ENCODE data around the gene GNG7. TPM values are rescaled to one million over a fixed set of nuclear protein-coding genes. Genes with fewer than 3 reads are reported as not detected.
A peak's percentile ranks its signal among the peaks of the same experiment; 100 is the strongest.

GNG7 gene
- total RNA-seq: 5.5 TPM
- long read RNA-seq, full-length matches to known transcripts: 3 of 12 reads
- long read RNA-seq, partial matches to known transcripts: 1 of 12 reads
- long read RNA-seq, other reads (novel, unspliced or antisense): 8 of 12 reads

DNA sequence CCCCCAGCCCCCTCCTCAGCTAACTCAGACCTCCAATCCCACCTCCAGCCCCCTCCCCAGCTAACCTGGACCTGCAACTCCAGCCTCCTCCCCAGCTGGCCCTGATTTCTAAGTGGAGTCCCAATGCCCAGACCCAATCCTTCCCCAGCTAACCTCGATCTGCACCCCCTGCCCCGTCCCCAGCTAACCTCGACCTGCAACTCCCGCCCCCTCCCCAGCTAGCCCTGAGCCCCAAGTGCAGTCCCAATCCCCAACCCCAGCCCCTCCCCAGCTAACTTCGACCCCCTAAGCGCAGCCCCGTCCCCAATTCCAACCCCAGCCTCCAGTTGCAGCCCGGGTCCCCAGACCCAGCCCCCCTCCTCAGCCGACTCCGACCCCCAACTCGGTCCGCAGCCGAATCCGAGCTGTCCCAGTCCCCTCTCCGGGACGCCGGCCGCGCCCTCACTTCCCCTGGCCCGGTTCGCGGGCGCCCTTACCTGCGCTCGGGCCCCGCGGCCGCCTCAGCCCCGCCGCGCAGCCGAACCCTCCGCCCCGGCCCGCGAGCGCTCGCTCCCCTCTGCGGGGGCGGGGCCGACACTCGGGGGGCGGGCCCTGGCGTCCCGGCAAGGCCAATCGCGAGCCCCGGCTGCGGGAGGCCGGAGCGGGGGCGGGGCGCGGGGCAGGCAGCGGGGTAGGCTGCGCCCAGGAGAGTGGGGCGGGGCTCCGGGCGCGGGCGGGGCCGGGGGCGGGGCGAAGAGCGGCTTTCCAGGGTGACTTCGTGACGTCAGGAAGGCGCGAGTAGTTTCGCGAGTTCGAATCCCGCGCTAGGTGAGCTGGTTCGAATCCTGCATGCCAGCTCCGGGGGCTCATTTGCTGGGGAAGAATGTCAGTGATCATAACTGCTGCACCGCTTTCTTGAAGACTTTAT, at the start of gene GNG7:
Gene GNG7 (minus strand): TSS at position 525 of the 907 bp plus-strand sequence. CDS start 182,006 bp downstream, outside the sequence.
- H3K9me3 ChIP-seq: no peaks in the 10 kb centered on the region
- no peaks in the 10 kb centered on the region for H3K4me1 ChIP-seq
- peaks cover 7% of the 10 kb centered on the region for H3K27me3 ChIP-seq
- H3K36me3 ChIP-seq: no peaks in the 10 kb centered on the region
- peak within 1 kb of the TSS; percentile 42 for H3K4me3 ChIP-seq
- intact Hi-C loops (cut with DNase I): no loop called here
- TF ChIP-seq, protein P1, sequence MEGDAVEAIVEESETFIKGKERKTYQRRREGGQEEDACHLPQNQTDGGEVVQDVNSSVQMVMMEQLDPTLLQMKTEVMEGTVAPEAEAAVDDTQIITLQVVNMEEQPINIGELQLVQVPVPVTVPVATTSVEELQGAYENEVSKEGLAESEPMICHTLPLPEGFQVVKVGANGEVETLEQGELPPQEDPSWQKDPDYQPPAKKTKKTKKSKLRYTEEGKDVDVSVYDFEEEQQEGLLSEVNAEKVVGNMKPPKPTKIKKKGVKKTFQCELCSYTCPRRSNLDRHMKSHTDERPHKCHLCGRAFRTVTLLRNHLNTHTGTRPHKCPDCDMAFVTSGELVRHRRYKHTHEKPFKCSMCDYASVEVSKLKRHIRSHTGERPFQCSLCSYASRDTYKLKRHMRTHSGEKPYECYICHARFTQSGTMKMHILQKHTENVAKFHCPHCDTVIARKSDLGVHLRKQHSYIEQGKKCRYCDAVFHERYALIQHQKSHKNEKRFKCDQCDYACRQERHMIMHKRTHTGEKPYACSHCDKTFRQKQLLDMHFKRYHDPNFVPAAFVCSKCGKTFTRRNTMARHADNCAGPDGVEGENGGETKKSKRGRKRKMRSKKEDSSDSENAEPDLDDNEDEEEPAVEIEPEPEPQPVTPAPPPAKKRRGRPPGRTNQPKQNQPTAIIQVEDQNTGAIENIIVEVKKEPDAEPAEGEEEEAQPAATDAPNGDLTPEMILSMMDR (IDR thresholded peaks at IDR 0.05): no peak
- DNase-seq (peak; percentile 98), ATAC-seq (peak; percentile 100)
- no peak within 1 kb of the TSS for H3K27ac ChIP-seq

DNA sequence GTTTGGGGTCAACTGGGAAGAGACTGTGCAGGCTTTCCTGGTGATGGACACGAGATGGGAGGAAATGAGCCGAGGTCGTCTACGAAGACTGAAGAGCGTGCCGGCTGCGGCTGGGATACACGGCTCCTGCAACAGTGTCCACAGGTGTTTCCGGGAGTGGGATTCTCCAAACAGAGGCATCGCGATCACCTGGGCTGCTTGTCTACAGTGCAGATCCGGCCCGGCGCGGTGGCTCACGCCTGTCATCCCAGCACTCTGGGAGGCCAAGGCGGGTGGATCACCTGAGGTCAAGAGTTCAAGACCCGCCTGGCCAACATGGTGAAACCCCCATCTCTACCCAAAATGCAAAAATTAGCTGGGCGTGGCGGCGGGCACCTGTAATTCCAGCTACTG, 48.9 kb upstream of the GNG7 start:
- H3K9me3 ChIP-seq: no peaks in the 10 kb centered on the region
- H3K4me1 ChIP-seq: no peaks in the 10 kb centered on the region
- DNase-seq (no peak), ATAC-seq (no peak)
- peaks cover 5% of the 10 kb centered on the region for H3K27me3 ChIP-seq
- no peak overlapping the region for H3K27ac ChIP-seq
- intact Hi-C loops (cut with DNase I): no loop called here
- TF ChIP-seq, protein P1 (IDR thresholded peaks at IDR 0.05): no peak
- peaks cover 24% of the 10 kb centered on the region for H3K36me3 ChIP-seq
- H3K4me3 ChIP-seq: no peak overlapping the region

DNA sequence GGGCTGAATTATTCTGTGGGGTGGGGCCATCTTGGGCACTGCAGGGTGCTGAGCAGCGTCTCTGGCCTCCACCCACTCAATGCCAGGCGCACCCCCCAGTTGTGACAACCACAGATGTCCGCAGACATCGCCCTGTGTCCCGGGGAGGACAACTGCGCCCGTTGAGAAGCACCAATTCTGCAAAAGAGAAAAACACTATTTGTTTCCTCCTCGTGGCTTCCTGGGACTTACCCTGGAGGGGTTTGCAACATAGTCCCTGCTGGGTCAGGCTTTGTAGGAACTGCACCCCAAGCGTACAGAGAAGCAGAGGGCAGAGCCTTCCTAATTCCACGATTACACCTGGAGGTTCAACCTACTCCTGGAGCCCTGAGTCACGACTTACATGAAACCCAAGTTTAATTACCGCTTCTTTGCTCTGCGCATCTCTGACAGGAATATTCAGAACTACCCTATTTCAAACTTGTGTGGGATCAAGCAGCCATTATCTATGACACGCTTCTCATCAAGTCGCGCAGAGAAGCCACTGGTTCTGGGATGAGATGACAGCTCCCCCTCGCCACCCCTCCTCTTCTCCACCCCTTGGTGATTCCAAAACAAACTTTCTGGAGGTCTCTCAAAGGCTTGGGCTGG, 48.4 kb upstream of the GNG7 start:
- intact Hi-C loops (cut with DNase I): no loop called here

DNA sequence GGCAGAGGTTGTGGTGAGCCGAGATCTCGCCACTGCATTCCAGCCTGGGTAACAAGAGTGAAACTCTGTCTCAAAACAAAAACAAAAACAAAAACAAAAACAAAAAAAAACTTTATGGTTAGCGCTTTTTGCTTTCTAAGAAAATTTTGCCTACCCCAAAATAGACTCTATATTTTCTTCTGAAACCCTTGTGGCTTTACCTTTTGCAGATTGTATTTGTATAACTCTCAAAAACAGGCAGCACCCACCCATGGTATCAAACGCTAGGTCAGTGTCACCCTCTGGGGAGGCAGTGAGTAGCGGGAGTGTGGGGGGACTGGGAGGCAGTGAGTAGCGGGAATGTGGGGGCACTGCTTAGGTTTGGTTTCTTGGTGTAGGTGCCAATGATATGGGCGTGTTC, 44.9 kb upstream of the GNG7 start:
- Histone ChIP-seq H3K27me3 (peaks cover 5% of the 10 kb centered on the region), H3K9me3 (no peaks in the 10 kb centered on the region), H3K4me3 (no peak overlapping the region), H3K4me1 (no peaks in the 10 kb centered on the region), H3K36me3 (no peaks in the 10 kb centered on the region), H3K27ac (no peak overlapping the region)
- no peak for DNase-seq
- TF ChIP-seq, protein P1 (IDR thresholded peaks at IDR 0.05): no peak
- ATAC-seq: no peak
- intact Hi-C loops (cut with DNase I): no loop called here

More for the DNA sequence above, 48.4 kb upstream of the GNG7 start:
- ATAC-seq (no peak), DNase-seq (no peak)
- Histone ChIP-seq H3K9me3 (no peaks in the 10 kb centered on the region), H3K36me3 (peaks cover 21% of the 10 kb centered on the region), H3K27ac (no peak overlapping the region), H3K4me1 (no peaks in the 10 kb centered on the region), H3K4me3 (no peak overlapping the region), H3K27me3 (peaks cover 5% of the 10 kb centered on the region)
- TF ChIP-seq, protein P1 (IDR thresholded peaks at IDR 0.05): no peak

DNA sequence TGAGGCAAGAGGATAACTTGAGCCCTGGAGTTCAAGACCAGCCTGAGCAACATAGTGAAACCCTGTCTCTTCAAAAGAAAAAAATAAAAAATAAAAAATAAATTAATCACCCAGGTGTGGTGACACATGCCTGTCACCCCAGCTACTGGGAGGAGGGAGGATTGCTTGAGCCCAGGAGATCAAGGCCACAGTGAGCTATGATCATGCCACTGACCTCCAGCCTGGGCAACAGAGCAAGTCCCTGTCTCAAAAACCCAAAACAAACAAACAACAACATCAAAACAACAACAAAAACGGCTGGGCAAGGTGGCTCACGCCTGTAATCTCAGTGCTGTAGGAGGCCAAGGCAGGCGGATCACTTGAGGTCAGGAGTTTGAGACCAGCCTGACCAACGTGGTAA, 41.6 kb upstream of the GNG7 start:
- Histone ChIP-seq H3K4me1 (no peaks in the 10 kb centered on the region), H3K4me3 (no peak overlapping the region), H3K9me3 (no peaks in the 10 kb centered on the region), H3K27me3 (peaks cover 5% of the 10 kb centered on the region), H3K27ac (no peak overlapping the region), H3K36me3 (no peaks in the 10 kb centered on the region)
- DNase-seq (no peak), ATAC-seq (no peak)
- intact Hi-C loops (cut with DNase I): loop anchor here (5.0 kb wide), 1 partner anchor 97 kb away; no protein-coding TSS in a partner anchor
- TF ChIP-seq, protein P1 (IDR thresholded peaks at IDR 0.05): no peak

Measured in upper lobe of right lung (tissue), 1 donor.